SU-DHL-6 (cell line): ENCODE data around the gene BOK.

Source experiments
- H2AFZ ChIP-seq: fragments of 200-600 bp; sonication (generic); 2 replicates; pipeline ENCODE4 v1.6.1; 2014; ENCODE audit warnings: low read depth, mild to moderate bottlenecking, moderate library complexity, mixed read lengths, antibody characterized with exemption, low read length; ENCODE audit not compliant: severe bottlenecking
- H3F3A ChIP-seq: fragments of 200-600 bp; shearing (Covaris generic); 2 replicates; pipeline ENCODE4 v1.6.0; 2016; ENCODE audit warnings: antibody characterized with exemption, mild to moderate bottlenecking; ENCODE audit not compliant: insufficient read depth
- H3K27ac ChIP-seq: fragments of 200-600 bp; sonication (generic); 2 replicates; pipeline ENCODE4 v1.5.1; 2016; ENCODE audit warnings: low read depth, mild to moderate bottlenecking, low read length, moderate library complexity, mixed read lengths
- H3K27me3 ChIP-seq: fragments of 200-600 bp; sonication (generic), shearing (Covaris generic); 2 replicates; pipeline ENCODE4 v1.6.0; 2014; ENCODE audit warnings: mild to moderate bottlenecking, low read length
- H3K36me3 ChIP-seq: fragments of 200-600 bp; sonication (generic); 2 replicates; pipeline ENCODE4 v1.6.1; 2014; ENCODE audit warnings: mild to moderate bottlenecking, low read length, mixed read lengths
- H3K4me2 ChIP-seq: fragments of 300-600, 200-600 bp; shearing (Covaris generic), sonication (generic); 2 replicates; pipeline ENCODE4 v1.6.0; 2014; ENCODE audit warnings: low read length, low read depth, mild to moderate bottlenecking; ENCODE audit not compliant: poor library complexity, severe bottlenecking
- H3K4me3 ChIP-seq: fragments of 200-600 bp; sonication (generic); 2 replicates; pipeline ENCODE4 v1.5.1; 2014; ENCODE audit warnings: antibody characterized with exemption, low read length, mild to moderate bottlenecking, mixed read lengths; ENCODE audit not compliant: insufficient read depth, poor library complexity, severe bottlenecking
- H3K79me2 ChIP-seq: fragments of 200-600 bp; sonication (generic); 2 replicates; pipeline ENCODE4 v1.6.1; 2014; ENCODE audit warnings: mild to moderate bottlenecking, low read length, moderate library complexity; ENCODE audit not compliant: insufficient read depth
- H3K9ac ChIP-seq: fragments of 200-600 bp; sonication (generic); 2 replicates; pipeline ENCODE4 v1.7.0; 2014; ENCODE audit warnings: mild to moderate bottlenecking, low read length
- H3K9me2 ChIP-seq: fragments of 200-600 bp; sonication (generic); replicated peaks from 2 replicates; pipeline ENCODE4 v1.6.1; 2014; ENCODE audit warnings: low read length; ENCODE audit not compliant: insufficient read depth
- H3K9me3 ChIP-seq: fragments of 200-600 bp; sonication (generic); 2 replicates; pipeline ENCODE4 v1.6.1; 2014; ENCODE audit warnings: low read length, mixed read lengths; ENCODE audit not compliant: insufficient read depth
- H4K20me1 ChIP-seq: fragments of 200-600 bp; sonication (generic); 2 replicates; pipeline ENCODE4 v1.6.1; 2014; ENCODE audit warnings: low read depth, mild to moderate bottlenecking, antibody characterized with exemption, low read length, moderate library complexity, mixed read lengths
- EZH2phosphoT487 ChIP-seq: fragments of 200-600 bp; sonication (generic), shearing (Covaris generic); conservative IDR thresholded peaks from 2 replicates; pipeline ENCODE4 v1.6.1; 2018; ENCODE audit warnings: mild to moderate bottlenecking, antibody characterized with exemption, low read length, moderate library complexity, mixed read lengths
- TF ChIP-seq, protein P1 (sequence below): fragments of 200-600 bp; sonication (generic); IDR thresholded peaks from one replicate; pipeline ENCODE4 v1.5.1; 2017; ENCODE audit warnings: antibody characterized with exemption, mild to moderate bottlenecking, low read length, moderate library complexity; ENCODE audit not compliant: insufficient read depth, poor library complexity, severe bottlenecking

The BOK gene

GRCh38 chr2:241514553-241514952, 44.0 kb upstream of the BOK start:
- H3K36me3 ChIP-seq, result no peaks in the 10 kb centered on the region
- H2AFZ ChIP-seq, result no peak overlapping the region
- H3K27me3 ChIP-seq, result no peaks in the 10 kb centered on the region
- no peaks in the 10 kb centered on the region for H3F3A ChIP-seq
- no peaks in the 10 kb centered on the region for H3K79me2 ChIP-seq
- no peak overlapping the region for H3K4me2 ChIP-seq
- H3K9me3 ChIP-seq, result peaks cover 7% of the 10 kb centered on the region; the same call in 1 of the 2 replicates
- no peaks in the 10 kb centered on the region for H4K20me1 ChIP-seq
- no peak overlapping the region for H3K9ac ChIP-seq
- no peaks in the 10 kb centered on the region for H3K9me2 ChIP-seq
- no peak overlapping the region for H3K4me3 ChIP-seq
- TF ChIP-seq, protein P1, sequence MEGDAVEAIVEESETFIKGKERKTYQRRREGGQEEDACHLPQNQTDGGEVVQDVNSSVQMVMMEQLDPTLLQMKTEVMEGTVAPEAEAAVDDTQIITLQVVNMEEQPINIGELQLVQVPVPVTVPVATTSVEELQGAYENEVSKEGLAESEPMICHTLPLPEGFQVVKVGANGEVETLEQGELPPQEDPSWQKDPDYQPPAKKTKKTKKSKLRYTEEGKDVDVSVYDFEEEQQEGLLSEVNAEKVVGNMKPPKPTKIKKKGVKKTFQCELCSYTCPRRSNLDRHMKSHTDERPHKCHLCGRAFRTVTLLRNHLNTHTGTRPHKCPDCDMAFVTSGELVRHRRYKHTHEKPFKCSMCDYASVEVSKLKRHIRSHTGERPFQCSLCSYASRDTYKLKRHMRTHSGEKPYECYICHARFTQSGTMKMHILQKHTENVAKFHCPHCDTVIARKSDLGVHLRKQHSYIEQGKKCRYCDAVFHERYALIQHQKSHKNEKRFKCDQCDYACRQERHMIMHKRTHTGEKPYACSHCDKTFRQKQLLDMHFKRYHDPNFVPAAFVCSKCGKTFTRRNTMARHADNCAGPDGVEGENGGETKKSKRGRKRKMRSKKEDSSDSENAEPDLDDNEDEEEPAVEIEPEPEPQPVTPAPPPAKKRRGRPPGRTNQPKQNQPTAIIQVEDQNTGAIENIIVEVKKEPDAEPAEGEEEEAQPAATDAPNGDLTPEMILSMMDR, result no peak
- TF ChIP-seq EZH2phosphoT487, result no peak
- H3K27ac ChIP-seq, result no peak overlapping the region

GRCh38 chr2:241514986-241515737, 43.4 kb upstream of the BOK start:
- no peaks in the 10 kb centered on the region for H3K36me3 ChIP-seq
- H3K9me2 ChIP-seq, result no peaks in the 10 kb centered on the region
- no peak overlapping the region for H3K4me2 ChIP-seq
- H3K4me3 ChIP-seq, result no peak overlapping the region
- H2AFZ ChIP-seq, result no peak overlapping the region
- peaks cover 7% of the 10 kb centered on the region; the same call in 1 of the 2 replicates for H3K9me3 ChIP-seq
- H3K27me3 ChIP-seq, result no peaks in the 10 kb centered on the region
- H3K27ac ChIP-seq, result no peak overlapping the region
- TF ChIP-seq, protein P1, result no peak
- TF ChIP-seq EZH2phosphoT487, result no peak
- no peaks in the 10 kb centered on the region for H3K79me2 ChIP-seq
- H4K20me1 ChIP-seq, result no peaks in the 10 kb centered on the region
- no peaks in the 10 kb centered on the region for H3F3A ChIP-seq
- no peak overlapping the region for H3K9ac ChIP-seq

DNA sequence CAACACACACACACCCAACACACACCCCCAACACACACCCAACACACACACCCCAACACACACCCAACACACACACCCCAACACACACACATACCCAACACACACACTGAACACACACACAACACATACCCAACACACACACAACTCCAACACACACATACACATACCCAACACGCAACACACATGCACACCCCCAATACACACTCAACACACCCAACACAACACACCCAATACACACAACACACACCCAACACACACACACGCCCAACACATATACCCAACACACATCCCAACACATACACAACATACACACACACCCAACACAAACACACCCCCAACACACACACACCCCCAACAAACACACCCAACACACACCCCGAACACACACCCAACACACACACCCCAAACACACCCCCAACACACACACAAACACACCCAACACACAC, 42.0 kb upstream of the BOK start:
- H3K27me3 ChIP-seq, result no peaks in the 10 kb centered on the region
- H4K20me1 ChIP-seq, result no peaks in the 10 kb centered on the region
- no peaks in the 10 kb centered on the region for H3F3A ChIP-seq
- H3K79me2 ChIP-seq, result no peaks in the 10 kb centered on the region
- H3K27ac ChIP-seq, result no peak overlapping the region
- TF ChIP-seq EZH2phosphoT487, result no peak
- TF ChIP-seq, protein P1, result no peak
- H3K9me2 ChIP-seq, result no peaks in the 10 kb centered on the region
- no peak overlapping the region for H2AFZ ChIP-seq
- no peak overlapping the region for H3K4me3 ChIP-seq
- no peak overlapping the region for H3K9ac ChIP-seq
- no peak overlapping the region for H3K4me2 ChIP-seq
- no peaks in the 10 kb centered on the region for H3K36me3 ChIP-seq
- peaks cover 7% of the 10 kb centered on the region; the same call in 1 of the 2 replicates for H3K9me3 ChIP-seq
